Stimulated activated CD8-positive, alpha-beta memory T cell treated with anti-CD3 and anti-CD28 coated beads, Interleukin-4, amount 100 ng/mL, for 48 hours (primary cell): ENCODE measurements around the gene RALGAPB.
A peak's percentile ranks its signal among the peaks of the same experiment; 100 is the strongest.
"Not testable (repeated sequence)": the region's sequence is repeated elsewhere in the genome, so short reads cannot be mapped to it uniquely, and the experiment has no call there.

ENCODE experiments used
- DNase-seq: peaks from one replicate; pipeline ENCODE4 v3.0.0-alpha.2; 2020

RALGAPB gene

DNA sequence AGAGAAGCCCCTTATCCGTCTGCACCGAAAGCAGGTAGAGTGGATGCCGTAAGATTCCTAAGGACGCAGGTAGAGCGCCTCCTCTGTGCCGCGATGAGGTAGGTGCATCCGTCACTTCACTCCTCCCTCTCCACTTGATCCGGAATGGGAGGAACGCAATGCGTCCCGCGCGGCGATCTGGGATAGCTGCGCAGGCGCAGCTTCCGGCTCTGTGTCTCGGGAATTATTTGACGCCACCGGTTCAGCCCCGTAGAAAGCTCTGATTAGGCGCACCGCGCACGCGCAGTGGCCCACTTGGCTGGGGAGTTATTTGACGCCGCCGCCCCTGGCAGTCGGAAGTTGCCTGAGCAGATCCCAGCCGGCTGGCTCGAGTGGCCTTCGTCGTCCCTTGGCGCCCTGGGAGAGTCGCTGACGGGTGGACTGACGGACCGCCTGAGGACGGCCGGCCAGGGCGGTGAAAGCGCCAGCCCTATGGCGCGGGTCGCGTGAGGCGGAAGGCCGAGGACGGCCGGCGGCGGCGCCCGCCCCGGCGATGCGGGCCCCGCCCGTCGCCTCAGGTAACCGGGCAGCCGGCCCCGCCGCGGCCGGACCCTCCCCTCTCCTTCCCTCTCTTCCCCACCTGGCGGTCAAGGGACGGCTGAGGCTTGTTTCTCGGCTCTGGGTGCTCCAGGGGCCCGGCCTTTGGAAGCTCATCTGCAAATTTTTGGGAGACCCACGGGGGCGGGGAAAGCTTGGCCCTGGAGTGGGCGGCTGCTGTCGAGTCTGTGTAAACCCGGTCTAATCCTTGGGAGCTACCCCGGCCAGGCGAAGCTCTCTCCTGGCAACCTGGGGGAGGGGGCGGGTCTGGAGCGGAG, at the start of gene RALGAPB:
Gene RALGAPB (plus strand): TSS at position 331 of the 854 bp plus-strand sequence. CDS start 15,590 bp downstream, outside the sequence.
- peak; percentile 98 for DNase-seq

DNA sequence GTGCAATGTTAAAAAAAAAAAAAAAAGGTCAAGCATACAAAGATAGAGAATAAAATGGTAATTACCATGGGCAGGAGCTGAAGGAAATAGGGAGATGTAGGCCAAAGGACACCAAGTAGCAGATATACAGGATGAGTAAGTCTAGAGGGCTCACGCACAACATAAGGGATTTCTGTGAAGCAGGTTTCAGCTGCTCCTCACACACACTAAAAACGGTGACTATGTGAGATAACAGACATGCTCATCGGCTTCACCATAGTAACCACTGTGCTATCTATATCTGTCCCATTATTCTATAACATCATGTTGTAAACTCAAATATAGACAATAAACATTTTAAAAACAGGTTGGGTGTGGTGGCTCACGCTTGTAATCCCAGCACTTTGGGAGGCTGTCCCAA, 49.1 kb upstream of the RALGAPB start:
- DNase-seq, result no peak

GRCh38 chr20:38424401-38424800, 48.2 kb upstream of the RALGAPB start:
- no peak for DNase-seq

- DNase-seq, result peak; percentile 55
These were observed 46.4 kb upstream of the RALGAPB start for GRCh38 chr20:38426006-38426897.

DNA sequence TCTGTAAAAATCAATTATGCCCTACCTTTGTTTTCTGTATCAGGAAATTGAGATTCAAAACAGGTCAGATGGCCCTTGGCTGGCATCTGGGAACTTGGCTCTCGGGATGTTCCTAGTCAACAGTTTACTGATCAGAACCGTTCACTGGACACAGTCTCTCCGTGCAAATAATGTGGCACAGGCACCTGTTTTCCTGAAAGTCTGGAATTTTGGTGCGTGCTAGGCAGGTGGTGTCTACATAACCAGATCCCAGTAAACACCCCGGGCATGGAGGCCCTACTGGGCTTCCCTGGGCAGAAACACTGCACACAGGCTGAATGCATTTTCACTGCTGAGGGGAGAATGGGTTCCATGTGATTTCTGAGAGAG, 45.0 kb upstream of the RALGAPB start:
- no peak for DNase-seq

GRCh38 chr20:38428800-38429199, 43.8 kb upstream of the RALGAPB start:
- no peak for DNase-seq

- no peak for DNase-seq
These were observed 43.3 kb upstream of the RALGAPB start for GRCh38 chr20:38429301-38429700.

GRCh38 chr20:38430679-38431325, 41.8 kb upstream of the RALGAPB start:
- DNase-seq, result no peak

DNA sequence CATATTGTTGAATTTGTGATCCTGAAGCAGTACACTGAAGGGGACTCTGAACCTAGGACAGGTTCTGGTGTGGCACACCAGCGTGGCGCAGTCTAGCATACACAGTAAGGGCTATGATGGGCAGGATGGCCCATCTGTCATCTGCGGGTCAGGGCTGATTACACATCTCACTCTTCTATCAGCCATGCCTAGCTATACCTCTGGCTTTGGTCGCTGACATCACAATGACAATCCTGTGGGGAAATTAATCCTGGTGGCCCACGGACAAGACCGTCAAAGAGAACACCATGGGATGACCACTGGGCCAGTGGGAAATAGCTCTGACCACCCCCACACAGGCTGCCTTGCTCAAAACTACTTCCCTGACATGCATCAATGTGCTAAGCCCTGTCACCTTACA, 40.4 kb upstream of the RALGAPB start:
- no peak for DNase-seq

GRCh38 chr20:38432870-38433269, 39.8 kb upstream of the RALGAPB start:
- DNase-seq, result not testable (repeated sequence)

DNA sequence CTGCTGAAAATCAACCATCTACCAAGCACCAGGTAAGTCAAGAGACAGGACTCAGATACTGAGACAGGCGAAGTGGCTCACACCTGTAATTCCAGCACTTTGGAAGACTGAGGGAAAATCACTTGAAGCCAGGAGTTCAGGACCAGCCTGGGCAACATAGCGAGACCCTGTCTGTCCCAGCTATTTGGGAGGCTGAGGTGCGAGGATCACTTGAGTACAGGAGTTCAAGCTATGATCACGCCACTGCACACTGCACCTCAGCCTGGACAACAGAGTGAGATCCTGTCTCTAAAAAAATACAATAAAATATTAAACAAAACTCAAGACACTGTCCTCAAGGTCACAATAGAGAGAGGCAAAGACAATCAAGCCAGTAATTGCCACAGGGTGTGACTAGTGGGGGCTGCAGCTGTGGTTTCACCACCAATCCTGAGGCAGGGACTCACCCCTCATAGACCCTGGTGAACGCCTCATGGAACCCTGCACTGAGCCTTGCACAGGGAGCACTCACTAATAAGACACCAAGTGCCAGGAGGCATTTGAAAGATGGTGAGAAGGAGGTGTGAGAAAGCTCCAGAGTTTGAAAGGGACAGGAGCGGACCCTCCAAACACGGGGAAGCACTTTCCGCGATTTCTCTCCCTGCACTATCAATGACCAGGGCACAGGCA, 39.2 kb upstream of the RALGAPB start:
- DNase-seq, result no peak

- no peak for DNase-seq
These were observed 38.3 kb upstream of the RALGAPB start for GRCh38 chr20:38434301-38434741.

- peak; percentile 93 for DNase-seq
These were observed 37.7 kb upstream of the RALGAPB start, which contains the start of gene SNHG17 for GRCh38 chr20:38434770-38435554. TSS of gene SNHG17 (minus strand) at chr20:38435328.

DNA sequence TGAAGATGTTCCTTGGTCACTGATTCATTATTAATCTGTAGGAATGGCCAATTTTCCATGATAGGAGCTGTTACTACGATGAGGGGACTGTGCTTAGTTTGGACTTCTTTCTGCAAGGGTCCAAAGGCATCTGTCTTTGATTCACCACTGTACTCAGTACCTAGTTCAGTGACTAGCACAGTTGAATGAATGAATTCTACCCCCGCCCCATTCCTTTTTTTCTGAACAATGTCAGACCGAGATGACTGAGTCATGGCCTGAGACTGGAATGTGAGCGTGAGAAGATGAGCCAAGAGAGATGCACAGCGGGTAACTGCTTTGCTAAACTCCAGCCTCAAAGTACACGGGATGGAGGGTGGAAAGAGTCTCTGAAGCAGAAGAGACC, 37.1 kb upstream of the RALGAPB start:
- no peak for DNase-seq

- no peak for DNase-seq
These were observed 34.8 kb upstream of the RALGAPB start for GRCh38 chr20:38437796-38438195.

GRCh38 chr20:38441110-38441509, 31.5 kb upstream of the RALGAPB start:
- DNase-seq, result not testable (repeated sequence)

- no peak for DNase-seq
These were observed 30.7 kb upstream of the RALGAPB start for GRCh38 chr20:38441916-38442315.

GRCh38 chr20:38445381-38445796, 27.3 kb upstream of the RALGAPB start:
- DNase-seq, result no peak

DNA sequence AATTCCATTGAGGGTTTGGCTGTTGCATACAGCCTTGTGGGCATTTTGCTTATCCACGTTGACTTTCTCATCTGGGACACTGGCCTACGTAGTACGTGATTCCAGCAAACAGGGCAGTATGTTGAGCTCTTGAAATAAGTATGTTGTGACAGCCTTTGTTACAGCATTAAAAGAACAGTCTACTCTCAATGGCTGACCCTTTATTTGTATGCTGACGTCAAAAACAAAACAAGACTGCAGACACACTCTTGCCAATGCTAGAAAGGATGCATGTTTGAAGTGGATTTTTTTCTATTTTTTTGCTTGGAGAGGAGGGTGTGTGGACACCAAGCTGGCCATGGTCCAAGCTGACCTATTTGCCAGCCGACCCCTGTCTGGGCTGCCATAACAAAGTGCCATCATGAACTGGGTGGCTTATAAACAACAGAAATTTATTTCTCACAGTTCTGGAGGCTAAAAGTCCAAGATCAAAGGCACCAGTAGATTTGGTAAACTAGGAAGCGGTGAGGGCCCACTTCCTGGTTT, 26.7 kb upstream of the RALGAPB start:
- no peak for DNase-seq

DNA sequence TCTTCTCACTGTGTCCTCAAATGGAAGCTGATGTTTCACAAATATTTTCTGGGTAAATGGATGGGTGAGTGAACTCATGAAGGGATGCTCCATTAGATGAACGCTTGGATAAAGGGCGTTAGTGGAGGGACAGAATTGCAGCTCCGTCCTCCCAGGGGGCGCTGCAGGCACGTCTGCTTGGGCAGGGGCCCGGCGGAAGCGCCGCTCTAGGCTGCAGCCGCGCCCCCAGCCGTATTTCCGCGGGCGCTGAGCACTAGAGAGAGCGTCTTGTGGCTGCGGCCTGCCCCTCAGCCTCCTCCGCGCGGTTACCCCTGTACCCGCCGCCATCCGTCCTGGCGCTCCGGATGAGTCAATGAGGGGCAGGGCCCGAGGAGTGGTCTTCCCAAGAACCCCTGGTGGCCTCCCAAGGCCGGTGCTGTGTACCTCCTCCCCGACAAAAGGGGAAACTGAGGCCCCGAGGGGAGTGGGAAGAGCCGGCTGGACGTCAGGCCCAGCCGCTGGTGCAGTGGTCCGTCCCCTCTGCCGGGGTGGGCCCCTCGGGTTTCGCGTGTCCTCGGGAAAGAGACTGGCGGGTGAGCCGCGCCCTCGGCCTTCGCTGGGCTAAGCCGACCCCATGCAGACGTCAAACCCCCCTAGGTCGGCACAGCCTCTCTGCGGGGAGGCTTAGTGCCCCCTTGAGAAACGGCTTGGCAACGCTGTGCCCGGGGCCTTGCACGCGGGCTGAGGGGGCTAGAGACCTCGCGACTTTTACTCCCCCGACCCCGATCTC, 26.0 kb upstream of the RALGAPB start:
- peak; percentile 97 for DNase-seq

DNA sequence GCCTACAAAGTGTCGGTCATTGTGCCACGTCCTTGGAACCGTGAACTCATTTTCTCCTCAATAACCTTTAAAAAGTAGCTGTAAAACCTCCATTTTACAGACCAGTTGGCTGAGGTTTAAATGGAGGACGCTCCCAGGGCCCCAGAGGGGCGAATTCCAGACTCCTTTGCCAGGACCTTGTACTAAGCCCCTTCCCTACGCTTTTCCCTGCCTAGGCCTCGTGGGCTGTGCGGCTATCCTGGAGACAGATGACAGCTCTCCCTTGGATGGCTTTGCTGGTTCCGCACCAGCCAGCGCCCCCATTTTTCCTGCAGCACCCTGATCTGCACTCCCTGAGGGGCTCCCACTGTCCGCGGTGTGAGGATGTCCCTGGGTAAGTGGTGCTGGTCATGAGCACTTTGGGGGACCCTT, 25.4 kb upstream of the RALGAPB start:
- DNase-seq, result no peak
